ENCODE data around the gene KANK4.

- no peak for TF ChIP-seq POLR2A (IDR thresholded peaks at IDR 0.05)
- TF ChIP-seq CTCF (IDR thresholded peaks at IDR 0.05) = no peak
- TF ChIP-seq EP300 (IDR thresholded peaks at IDR 0.05) = no peak
- TF ChIP-seq POLR2AphosphoS5 (IDR thresholded peaks at IDR 0.05) = no peak
Measured at GRCh38 chr1:62233926-62234450, 85.2 kb downstream of the KANK4 start.
